Peyer's patch (tissue), 4 donors: ENCODE measurements around the gene KLF16. TPM values are rescaled to one million over a fixed set of nuclear protein-coding genes. Genes with fewer than 3 reads are reported as not detected.

ENCODE experiments used
- DNase-seq, 3 donors: peaks; one replicate each; pipeline ENCODE4 v3.0.0-alpha.2; 2017 to 2019
- H3K27ac ChIP-seq, 4 donors: fragments of 200-600 bp; sonication (generic); one replicate each; pipeline ENCODE4 v1.5.1; 2016 to 2019
- H3K27me3 ChIP-seq, 2 donors: fragments of 200-600 bp; sonication (generic); one replicate each; pipeline ENCODE4 v1.5.1; 2019
- H3K36me3 ChIP-seq, 3 donors: fragments of 200-600 bp; sonication (generic); one replicate each; pipeline ENCODE4 v1.5.1; 2016 to 2019
- H3K4me1 ChIP-seq, 4 donors: fragments of 200-600 bp; sonication (generic); one replicate each; pipeline ENCODE4 v1.5.1; 2016 to 2019
- H3K4me3 ChIP-seq, 4 donors: fragments of 200-600 bp; sonication (generic); 1 replicate in 3 of 4; 2 replicates in 1 of 4; pipeline ENCODE4 v1.5.1; 2016 to 2019; ENCODE audit warnings: mild to moderate bottlenecking in 1 of 4
- H3K9me3 ChIP-seq, 4 donors: fragments of 200-600 bp; sonication (generic); one replicate each; pipeline ENCODE4 v1.5.1; 2016 to 2019; ENCODE audit warnings: mild to moderate bottlenecking in 1 of 4
- CTCF ChIP-seq, 6 experiments: fragments of 450-650 bp in 4 of 6; fragments of 200-600 bp in 2 of 6; sonication (generic) in 1 of 6; IDR thresholded peaks; one replicate each; pipeline ENCODE4 v1.5.1; 2017 to 2019; ENCODE audit warnings: antibody characterized with exemption in 6 of 6, mild to moderate bottlenecking in 3 of 6, moderate library complexity in 1 of 6
- POLR2A ChIP-seq, 2 donors: fragments of 450-650 bp; IDR thresholded peaks; one replicate each; pipeline ENCODE4 v1.5.1; 2017; ENCODE audit warnings: antibody characterized with exemption in 2 of 2, mild to moderate bottlenecking in 2 of 2, moderate library complexity in 2 of 2
- total RNA-seq, 4 donors: library from RNA; depleted of rRNA; stranded (reverse); fragments of >200 nt; gene quantifications; one replicate each; pipeline ENCODE4 v1.1.0, GENCODE V29; 2016

KLF16 gene
- total RNA-seq, 4 donors from 2014 or later: 10.3 to 18.2 (median 14.8) TPM

GRCh38 chr19:1826557-1827521 lies 36.5 kb downstream of the KLF16 start:
- Histone ChIP-seq H3K4me3 (no peak overlapping the region), H3K27me3 (no peaks in the 10 kb centered on the region), H3K27ac (no peak overlapping the region), H3K36me3 (peaks cover 0 to 60% (median 0%) of the 10 kb centered on the region in 3 donors), H3K9me3 (no peaks in the 10 kb centered on the region), H3K4me1 (peaks cover 0 to 14% (median 7%) of the 10 kb centered on the region in 4 donors)
- TF ChIP-seq CTCF (IDR thresholded peaks at IDR 0.05) (no peak), POLR2A (IDR thresholded peaks at IDR 0.05) (no peak)
- DNase-seq: peak in 1 of 3 donors; percentile 60

- DNase-seq: peak; percentile 75 to 86 (median 86)
- no peak for TF ChIP-seq POLR2A (IDR thresholded peaks at IDR 0.05)
- peak; percentile 77 to 93 (median 88) for TF ChIP-seq CTCF (IDR thresholded peaks at IDR 0.05)
Measured at GRCh38 chr19:1825909-1826556, 37.3 kb downstream of the KLF16 start.

GRCh38 chr19:1824252-1824622 lies 39.1 kb downstream of the KLF16 start:
- H3K4me3 ChIP-seq: no peak overlapping the region
- no peaks in the 10 kb centered on the region for H3K9me3 ChIP-seq
- no peak for DNase-seq
- H3K4me1 ChIP-seq: peaks cover 0 to 14% (median 7%) of the 10 kb centered on the region in 4 donors
- H3K27me3 ChIP-seq: no peaks in the 10 kb centered on the region
- H3K36me3 ChIP-seq: peaks cover 0 to 81% (median 0%) of the 10 kb centered on the region in 3 donors
- TF ChIP-seq CTCF (IDR thresholded peaks at IDR 0.05): no peak
- TF ChIP-seq POLR2A (IDR thresholded peaks at IDR 0.05): no peak
- H3K27ac ChIP-seq: no peak overlapping the region

More at GRCh38 chr19:1825909-1826556, 37.3 kb downstream of the KLF16 start:
- H3K4me3 ChIP-seq: no peak overlapping the region
- peaks cover 0 to 68% (median 0%) of the 10 kb centered on the region in 3 donors for H3K36me3 ChIP-seq
- no peaks in the 10 kb centered on the region for H3K9me3 ChIP-seq
- no peak overlapping the region for H3K27ac ChIP-seq
- no peaks in the 10 kb centered on the region for H3K27me3 ChIP-seq
- H3K4me1 ChIP-seq: peaks cover 0 to 14% (median 7%) of the 10 kb centered on the region in 4 donors

- no peak for DNase-seq
- H3K36me3 ChIP-seq: peaks cover 0 to 87% (median 0%) of the 10 kb centered on the region in 3 donors
Measured at GRCh38 chr19:1823539-1824251, 39.7 kb downstream of the KLF16 start.

More at GRCh38 chr19:1823539-1824251, 39.7 kb downstream of the KLF16 start:
- Histone ChIP-seq H3K27ac (no peak overlapping the region), H3K9me3 (no peaks in the 10 kb centered on the region), H3K4me1 (peaks cover 0 to 14% (median 7%) of the 10 kb centered on the region in 4 donors), H3K4me3 (no peak overlapping the region), H3K27me3 (no peaks in the 10 kb centered on the region)
- TF ChIP-seq POLR2A (IDR thresholded peaks at IDR 0.05): no peak
- TF ChIP-seq CTCF (IDR thresholded peaks at IDR 0.05): no peak
